OCI-LY7 (cell line): ENCODE data around the gene DLX4. TPM values are rescaled to one million over a fixed set of nuclear protein-coding genes. Genes with fewer than 3 reads are reported as not detected.

Experiments used
- BruUV-seq: library from RNA; stranded (reverse); fragments of 400-500 nt; replicated peaks from 2 replicates; lab custom pipeline; 2021; lab: Mats Ljungman, UMichigan
- CTCF ChIA-PET: fragments of 300-600 bp; sonication (Branson Sonifier 250); formaldehyde crosslinking; loops from one replicate; lab custom pipeline; 2022; ENCODE audit warnings: antibody characterized with exemption; ENCODE audit not compliant: unreplicated experiment; lab: Charles Lee
- POLR2A ChIA-PET: fragments of 300-600 bp; sonication (Branson Sonifier 250); formaldehyde crosslinking; loops from one replicate; lab custom pipeline; 2022; ENCODE audit warnings: antibody characterized with exemption; lab: Charles Lee
- DNase-seq: peaks from one replicate; pipeline ENCODE4 v3.0.0-alpha.2; 2015; ENCODE audit warnings: low spot score
- H2AFZ ChIP-seq: fragments of 200-600 bp; sonication (generic), shearing (Covaris generic); 2 replicates; pipeline ENCODE4 v1.6.1; 2014; ENCODE audit warnings: mild to moderate bottlenecking, antibody characterized with exemption, low read length, moderate library complexity
- H3K27ac ChIP-seq: fragments of 200-600 bp; sonication (generic); 2 replicates; pipeline ENCODE4 v1.5.1; 2014; ENCODE audit warnings: mixed run types, low read depth, mild to moderate bottlenecking, moderate library complexity, low read length, inconsistent platforms; ENCODE audit not compliant: poor library complexity, severe bottlenecking
- H3K36me3 ChIP-seq: fragments of 200-600 bp; sonication (generic); 2 replicates; pipeline ENCODE4 v1.6.1; 2014; ENCODE audit warnings: mild to moderate bottlenecking, antibody characterized with exemption, low read length, moderate library complexity, mixed read lengths; ENCODE audit not compliant: insufficient read depth
- H3K4me1 ChIP-seq: fragments of 200-600 bp; sonication (generic); 2 replicates; pipeline ENCODE4 v1.5.1; 2014; ENCODE audit warnings: mild to moderate bottlenecking, low read length; ENCODE audit not compliant: insufficient read depth, poor library complexity, severe bottlenecking
- H3K4me2 ChIP-seq: fragments of 200-600 bp; sonication (generic); 2 replicates; pipeline ENCODE4 v1.6.1; 2014; ENCODE audit warnings: mild to moderate bottlenecking, low read length
- H3K4me3 ChIP-seq: fragments of 200-600 bp; sonication (generic); 2 replicates; pipeline ENCODE4 v1.5.1; 2014; ENCODE audit warnings: mild to moderate bottlenecking, low read depth, low read length; ENCODE audit not compliant: poor library complexity, severe bottlenecking
- H3K79me2 ChIP-seq: fragments of 200-600 bp; sonication (generic); 2 replicates; pipeline ENCODE4 v1.6.1; 2016; ENCODE audit warnings: low read depth, mild to moderate bottlenecking, low read length, moderate library complexity, mixed read lengths; ENCODE audit not compliant: insufficient read depth
- H3K9me2 ChIP-seq: fragments of 200-600 bp; sonication (generic); 2 replicates; pipeline ENCODE4 v1.6.1; 2016; ENCODE audit warnings: mild to moderate bottlenecking, low read length, mixed read lengths; ENCODE audit not compliant: insufficient read depth
- H3K9me3 ChIP-seq: fragments of 200-600 bp; sonication (generic); 2 replicates; pipeline ENCODE4 v1.6.1; 2014; ENCODE audit warnings: mild to moderate bottlenecking, mixed run types, low read length, mixed read lengths
- H4K20me1 ChIP-seq: fragments of 200-600 bp; sonication (generic); 2 replicates; pipeline ENCODE4 v1.6.1; 2014; ENCODE audit warnings: mild to moderate bottlenecking, antibody characterized with exemption, low read length, moderate library complexity, mixed read lengths; ENCODE audit not compliant: insufficient read depth
- EZH2phosphoT487 ChIP-seq: fragments of 200-600 bp; sonication (generic); IDR thresholded peaks from 2 replicates; pipeline ENCODE4 v1.6.1; 2018; ENCODE audit warnings: low read depth, borderline replicate concordance, mild to moderate bottlenecking, mixed run types, antibody characterized with exemption, low read length, moderate library complexity, mixed read lengths
- intact Hi-C: fragments of 100-400 bp; cut with micrococcal nuclease; formaldehyde crosslinking; loops from one replicate; pipeline ENCODE4 v1.10.0; 2022; ENCODE audit not compliant: unreplicated experiment
- total RNA-seq, 2 experiments: library from RNA; depleted of rRNA in 1 of 2; stranded (reverse); fragments of >200 nt in 1 of 2; shearing (Covaris generic) in 1 of 2; gene quantifications; 2 replicates each; pipeline ENCODE4 v1.2.3, GENCODE V29; 2014 to 2022
- TF ChIP-seq, protein P1 (sequence below): fragments of 200-600 bp; sonication (generic); conservative IDR thresholded peaks from 2 replicates; pipeline ENCODE4 v1.5.1; 2014; ENCODE audit warnings: mild to moderate bottlenecking, antibody characterized with exemption, low read length, moderate library complexity, mixed read lengths

The DLX4 gene
- total RNA-seq, 2 experiments from 2014 or later = 0.27 to 0.47 TPM

DNA sequence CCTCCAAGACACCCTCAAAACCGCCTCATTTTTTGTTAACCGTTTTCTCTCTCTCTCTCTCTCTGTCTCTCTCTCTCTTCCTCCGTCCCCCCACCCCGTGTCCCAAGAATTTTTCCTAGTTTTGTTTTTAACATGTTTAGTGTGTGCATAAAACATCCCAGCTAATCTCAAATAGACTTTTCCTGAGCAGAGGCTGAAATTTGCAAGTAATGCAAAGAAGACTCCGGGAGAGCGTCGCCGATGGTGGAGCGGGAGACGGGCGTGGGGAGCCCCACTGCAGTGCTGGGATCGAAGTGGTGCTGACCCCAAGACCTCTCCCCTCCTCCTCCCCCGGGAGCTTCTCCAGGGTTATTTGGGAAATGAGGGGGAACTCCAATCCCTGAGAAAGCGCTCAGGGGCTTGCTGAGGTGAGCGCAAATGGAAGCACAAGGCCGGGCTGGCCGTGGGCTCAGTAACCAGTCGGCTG is 4.7 kb upstream of the DLX4 start:
- no TSS peak for BruUV-seq

DNA sequence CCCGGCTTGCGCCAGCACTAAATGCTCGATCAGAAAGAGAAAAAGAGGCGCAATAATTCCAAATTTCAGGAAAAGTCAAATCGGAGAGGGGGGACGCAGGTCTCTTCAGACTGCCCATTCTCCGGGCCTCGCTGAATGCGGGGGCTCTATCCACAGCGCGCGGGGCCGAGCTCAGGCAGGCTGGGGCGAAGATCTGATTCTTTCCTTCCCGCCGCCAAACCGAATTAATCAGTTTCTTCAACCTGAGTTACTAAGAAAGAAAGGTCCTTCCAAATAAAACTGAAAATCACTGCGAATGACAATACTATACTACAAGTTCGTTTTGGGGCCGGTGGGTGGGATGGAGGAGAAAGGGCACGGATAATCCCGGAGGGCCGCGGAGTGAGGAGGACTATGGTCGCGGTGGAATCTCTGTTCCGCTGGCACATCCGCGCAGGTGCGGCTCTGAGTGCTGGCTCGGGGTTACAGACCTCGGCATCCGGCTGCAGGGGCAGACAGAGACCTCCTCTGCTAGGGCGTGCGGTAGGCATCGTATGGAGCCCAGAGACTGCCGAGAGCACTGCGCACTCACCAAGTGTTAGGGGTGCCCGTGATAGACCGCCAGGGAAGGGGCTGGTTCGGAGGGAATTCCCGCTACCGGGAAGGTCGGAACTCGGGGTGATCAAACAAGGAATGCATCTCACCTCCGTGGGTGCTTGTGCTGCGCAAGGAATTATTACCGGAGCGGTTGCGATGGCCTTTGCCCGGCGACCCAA is 4.0 kb upstream of the DLX4 start:
- no peak overlapping the region for H3K4me3 ChIP-seq
- H3K4me2 ChIP-seq = no peak overlapping the region
- no peak for TF ChIP-seq EZH2phosphoT487
- TF ChIP-seq, protein P1, sequence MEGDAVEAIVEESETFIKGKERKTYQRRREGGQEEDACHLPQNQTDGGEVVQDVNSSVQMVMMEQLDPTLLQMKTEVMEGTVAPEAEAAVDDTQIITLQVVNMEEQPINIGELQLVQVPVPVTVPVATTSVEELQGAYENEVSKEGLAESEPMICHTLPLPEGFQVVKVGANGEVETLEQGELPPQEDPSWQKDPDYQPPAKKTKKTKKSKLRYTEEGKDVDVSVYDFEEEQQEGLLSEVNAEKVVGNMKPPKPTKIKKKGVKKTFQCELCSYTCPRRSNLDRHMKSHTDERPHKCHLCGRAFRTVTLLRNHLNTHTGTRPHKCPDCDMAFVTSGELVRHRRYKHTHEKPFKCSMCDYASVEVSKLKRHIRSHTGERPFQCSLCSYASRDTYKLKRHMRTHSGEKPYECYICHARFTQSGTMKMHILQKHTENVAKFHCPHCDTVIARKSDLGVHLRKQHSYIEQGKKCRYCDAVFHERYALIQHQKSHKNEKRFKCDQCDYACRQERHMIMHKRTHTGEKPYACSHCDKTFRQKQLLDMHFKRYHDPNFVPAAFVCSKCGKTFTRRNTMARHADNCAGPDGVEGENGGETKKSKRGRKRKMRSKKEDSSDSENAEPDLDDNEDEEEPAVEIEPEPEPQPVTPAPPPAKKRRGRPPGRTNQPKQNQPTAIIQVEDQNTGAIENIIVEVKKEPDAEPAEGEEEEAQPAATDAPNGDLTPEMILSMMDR = no peak
- intact Hi-C loops = no loop called here
- H3K4me1 ChIP-seq = peaks cover 9% of the 10 kb centered on the region
- POLR2A ChIA-PET = no interaction called here
- no peaks in the 10 kb centered on the region for H3K9me2 ChIP-seq
- no peak overlapping the region for H3K27ac ChIP-seq
- H3K9me3 ChIP-seq = no peaks in the 10 kb centered on the region
- DNase-seq = no peak
- H4K20me1 ChIP-seq = no peaks in the 10 kb centered on the region
- no peaks in the 10 kb centered on the region for H3K79me2 ChIP-seq
- H2AFZ ChIP-seq = no peak overlapping the region
- CTCF ChIA-PET = no interaction called here
- BruUV-seq = no TSS peak
- no peaks in the 10 kb centered on the region for H3K36me3 ChIP-seq

More for the DNA sequence above, 4.7 kb upstream of the DLX4 start:
- TF ChIP-seq, protein P1 = no peak
- no peak for TF ChIP-seq EZH2phosphoT487
- Histone ChIP-seq H3K9me2 (no peaks in the 10 kb centered on the region), H3K4me1 (peaks cover 6% of the 10 kb centered on the region), H3K79me2 (no peaks in the 10 kb centered on the region), H3K4me2 (no peak overlapping the region), H3K9me3 (no peaks in the 10 kb centered on the region), H2AFZ (no peak overlapping the region), H3K36me3 (no peaks in the 10 kb centered on the region), H3K4me3 (no peak overlapping the region), H3K27ac (no peak overlapping the region), H4K20me1 (no peaks in the 10 kb centered on the region)
- ChIA-PET POLR2A (no interaction called here), CTCF (no interaction called here)
- no peak for DNase-seq
- intact Hi-C loops = no loop called here

DNA sequence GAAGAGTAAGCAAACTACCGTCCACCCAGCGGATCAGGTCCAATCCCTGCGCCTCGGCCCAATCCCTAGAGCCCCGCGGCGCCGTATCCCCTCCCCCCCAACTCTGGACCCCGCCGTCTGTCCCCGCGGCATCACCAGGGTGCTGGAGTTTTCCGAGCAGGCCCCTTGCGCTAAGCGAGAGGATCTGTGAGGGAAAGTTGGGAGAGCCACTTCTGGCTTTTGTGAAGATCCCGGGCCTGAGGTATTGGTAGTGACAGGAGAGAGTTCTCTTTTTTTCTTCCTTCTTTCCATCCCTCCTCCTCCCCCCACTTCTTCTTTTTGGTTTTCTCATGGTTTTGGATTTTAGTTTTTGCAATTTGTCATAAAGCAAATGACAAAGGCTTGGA is 3.5 kb upstream of the DLX4 start:
- Histone ChIP-seq H4K20me1 (no peaks in the 10 kb centered on the region), H3K79me2 (no peaks in the 10 kb centered on the region), H3K9me3 (no peaks in the 10 kb centered on the region), H3K9me2 (no peaks in the 10 kb centered on the region), H3K36me3 (no peaks in the 10 kb centered on the region), H3K4me2 (no peak overlapping the region), H3K27ac (no peak overlapping the region), H3K4me1 (peaks cover 9% of the 10 kb centered on the region), H2AFZ (no peak overlapping the region), H3K4me3 (no peak overlapping the region)
- ChIA-PET CTCF (no interaction called here), POLR2A (no interaction called here)
- TF ChIP-seq EZH2phosphoT487 = no peak
- TF ChIP-seq, protein P1 = no peak
- BruUV-seq = no TSS peak
- intact Hi-C loops = no loop called here
- DNase-seq = no peak
